Mesendoderm (in vitro differentiated cells): ENCODE measurements around the gene IDS.

ENCODE experiments used
- DNase-seq: peaks from one replicate; pipeline ENCODE4 v3.0.0; 2013
- H2AK5ac ChIP-seq: 2 replicates; pipeline ENCODE4 v1.6.1; 2013; ENCODE audit warnings: low read length, inconsistent platforms
- H2BK120ac ChIP-seq: 2 replicates; pipeline ENCODE4 v1.6.1; 2013; ENCODE audit warnings: low read depth, mild to moderate bottlenecking, low read length, moderate library complexity, mixed read lengths
- H2BK15ac ChIP-seq: replicated peaks from 2 replicates; pipeline ENCODE4 v1.6.1; 2013; ENCODE audit warnings: low read depth, mild to moderate bottlenecking, moderate library complexity
- H2BK5ac ChIP-seq: 2 replicates; pipeline ENCODE4 v1.6.1; 2013; ENCODE audit warnings: low read length, inconsistent platforms
- H3K18ac ChIP-seq: 2 replicates; pipeline ENCODE4 v1.6.1; 2013; ENCODE audit warnings: mild to moderate bottlenecking, low read length, mixed read lengths
- H3K23ac ChIP-seq: one replicate; pipeline ENCODE4 v1.6.1; 2013; ENCODE audit warnings: low read length
- H3K27ac ChIP-seq: 2 replicates; pipeline ENCODE4 v1.5.1; 2013; ENCODE audit warnings: low read depth, mild to moderate bottlenecking, inconsistent platforms, low read length, moderate library complexity
- H3K27me3 ChIP-seq: 2 replicates; pipeline ENCODE4 v1.6.1; 2013; ENCODE audit warnings: low read length, control low read depth, mild to moderate bottlenecking, inconsistent platforms; ENCODE audit not compliant: insufficient read depth, poor library complexity
- H3K36me3 ChIP-seq: 2 replicates; pipeline ENCODE4 v1.6.1; 2013; ENCODE audit warnings: low read length, inconsistent platforms; ENCODE audit not compliant: control insufficient read depth, insufficient read depth
- H3K4ac ChIP-seq: one replicate; pipeline ENCODE4 v1.6.1; 2013; ENCODE audit warnings: low read depth, mild to moderate bottlenecking, low read length, moderate library complexity
- H3K4me1 ChIP-seq: 2 replicates; pipeline ENCODE4 v1.6.1; 2013; ENCODE audit warnings: low read depth, low read length, inconsistent platforms; ENCODE audit not compliant: control insufficient read depth
- H3K4me2 ChIP-seq: 2 replicates; pipeline ENCODE4 v1.6.1; 2013; ENCODE audit warnings: low read length
- H3K4me3 ChIP-seq: 2 replicates; pipeline ENCODE4 v1.5.1; 2013; ENCODE audit warnings: mild to moderate bottlenecking, low read length
- H3K56ac ChIP-seq: one replicate; pipeline ENCODE4 v1.6.1; 2013; ENCODE audit warnings: low read length
- H3K79me1 ChIP-seq: 2 replicates; pipeline ENCODE4 v1.6.1; 2013; ENCODE audit warnings: low read length, inconsistent platforms
- H3K79me2 ChIP-seq: 2 replicates; pipeline ENCODE4 v1.6.1; 2013; ENCODE audit warnings: mild to moderate bottlenecking, low read length; ENCODE audit not compliant: control insufficient read depth, insufficient read depth
- H3K9ac ChIP-seq: 2 replicates; pipeline ENCODE4 v1.6.1; 2013; ENCODE audit warnings: low read length, inconsistent platforms
- H4K5ac ChIP-seq: one replicate; pipeline ENCODE4 v1.6.1; 2013; ENCODE audit warnings: low read length
- H4K8ac ChIP-seq: one replicate; pipeline ENCODE4 v1.6.1; 2013; ENCODE audit warnings: low read depth, mild to moderate bottlenecking, control low read depth, low read length, moderate library complexity
- WGBS: extraction: QIAGEN DNeasy Blood & Tissue Kit; methylation state at CpG from one replicate; pipeline ENCODE4 v1.1.7; 2013; ENCODE audit warnings: low lambda C conversion rate, missing lambda C conversion rate; ENCODE audit not compliant: insufficient coverage; ENCODE audit errors: extremely low coverage; 5-methylcytosine and 5-hydroxymethylcytosine counted together

IDS gene

DNA sequence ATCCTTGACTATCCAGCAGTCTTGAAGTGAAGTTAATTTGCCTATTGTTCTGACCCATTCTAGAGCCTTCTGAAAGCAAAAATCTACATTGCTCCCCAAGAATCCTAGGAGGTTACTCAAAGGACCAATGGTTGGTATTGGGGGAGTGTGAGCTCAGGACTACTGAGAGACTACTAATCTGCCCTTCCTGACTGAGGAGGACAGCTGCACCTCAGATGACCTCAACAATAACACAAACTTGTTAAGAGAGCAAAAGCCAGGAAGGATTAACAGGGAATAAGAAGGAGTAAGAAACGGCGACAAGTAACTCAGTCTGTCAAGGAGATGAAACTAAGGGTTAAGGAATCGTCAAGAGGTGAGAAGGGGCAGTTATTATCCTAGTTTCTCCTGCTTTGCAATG lies 43.4 kb downstream of the IDS start:
- no peaks in the 10 kb centered on the region for H3K79me2 ChIP-seq
- H3K27me3 ChIP-seq = no peaks in the 10 kb centered on the region
- H4K5ac ChIP-seq = no peak overlapping the region
- H3K4me2 ChIP-seq = no peak overlapping the region
- DNase-seq = no peak
- no peak overlapping the region for H2BK5ac ChIP-seq
- H3K4me1 ChIP-seq = no peaks in the 10 kb centered on the region
- no peak overlapping the region for H2BK15ac ChIP-seq
- no peak overlapping the region for H3K56ac ChIP-seq
- H4K8ac ChIP-seq = no peak overlapping the region
- no peak overlapping the region for H2AK5ac ChIP-seq
- WGBS = no CpG with 5 or more reads among the region's 3 CpGs
- H3K9ac ChIP-seq = no peak overlapping the region
- H3K23ac ChIP-seq = no peak overlapping the region
- H3K36me3 ChIP-seq = no peaks in the 10 kb centered on the region
- no peak overlapping the region for H3K4ac ChIP-seq
- H3K79me1 ChIP-seq = no peaks in the 10 kb centered on the region
- no peak overlapping the region for H2BK120ac ChIP-seq
- H3K4me3 ChIP-seq = no peak overlapping the region
- H3K18ac ChIP-seq = no peak overlapping the region
- no peak overlapping the region for H3K27ac ChIP-seq

DNA sequence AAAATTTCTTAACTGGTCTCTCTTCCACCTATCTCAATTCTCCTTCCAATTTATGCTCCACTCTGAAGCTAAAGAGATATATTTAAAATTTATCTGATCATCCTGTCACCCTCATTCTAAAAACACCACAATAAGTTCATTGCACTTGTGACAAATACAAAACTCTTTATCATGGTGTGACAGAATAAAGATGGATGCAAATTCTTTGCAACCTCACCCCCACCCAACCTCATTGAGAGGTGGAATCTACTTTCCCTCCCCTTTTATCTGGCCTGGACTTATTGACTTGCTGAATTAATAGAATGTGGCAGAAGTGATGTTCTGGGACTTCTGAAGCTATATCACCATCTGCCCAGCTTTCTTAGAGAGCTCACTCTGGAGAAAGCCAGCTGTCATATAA lies 46.5 kb downstream of the IDS start:
- Histone ChIP-seq H2BK5ac (no peak overlapping the region), H4K8ac (no peak overlapping the region), H3K79me1 (no peaks in the 10 kb centered on the region), H3K18ac (no peak overlapping the region), H2AK5ac (no peak overlapping the region), H2BK120ac (no peak overlapping the region), H2BK15ac (no peak overlapping the region), H3K36me3 (no peaks in the 10 kb centered on the region), H3K56ac (no peak overlapping the region), H3K9ac (no peak overlapping the region), H3K4ac (no peak overlapping the region), H3K4me1 (no peaks in the 10 kb centered on the region), H3K79me2 (no peaks in the 10 kb centered on the region), H4K5ac (no peak overlapping the region), H3K4me3 (no peak overlapping the region), H3K27me3 (no peaks in the 10 kb centered on the region), H3K4me2 (no peak overlapping the region), H3K27ac (no peak overlapping the region), H3K23ac (no peak overlapping the region)
- DNase-seq = no peak

DNA sequence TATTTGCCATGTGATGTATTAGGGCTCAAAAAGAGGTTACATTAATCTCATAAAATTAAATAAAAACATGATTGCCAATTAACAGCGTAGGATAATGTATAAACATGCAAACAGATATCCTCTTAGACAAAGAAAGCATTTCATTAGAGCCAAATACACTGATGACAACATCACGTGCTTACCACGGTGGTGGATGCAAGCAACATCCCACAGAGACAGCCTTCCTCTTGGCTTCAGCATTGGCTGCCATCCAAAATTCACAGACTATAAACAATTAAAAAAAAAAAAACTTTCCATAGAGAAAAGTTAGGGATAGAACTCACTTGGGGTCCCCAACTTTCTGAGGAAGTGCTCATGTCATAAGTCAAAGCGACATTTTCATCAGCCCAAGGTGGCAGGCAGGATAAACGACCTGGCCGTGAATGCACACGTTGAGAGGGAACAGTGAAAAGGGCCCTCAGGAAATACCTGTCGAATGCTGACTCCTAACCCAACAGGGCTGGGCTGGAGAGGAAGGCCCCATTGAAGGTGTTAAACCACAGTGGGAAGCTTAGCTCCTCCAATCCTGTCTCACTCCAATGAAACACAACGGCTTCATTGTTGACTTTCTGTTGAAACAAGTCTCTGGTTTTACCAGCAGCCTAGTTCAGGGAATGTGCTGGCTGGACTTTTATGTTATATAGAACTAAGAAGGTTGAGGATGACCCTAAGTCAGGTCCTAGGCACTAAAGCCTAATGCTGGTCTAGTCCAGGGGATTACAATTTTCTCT lies 48.4 kb downstream of the IDS start:
- H4K5ac ChIP-seq = no peak overlapping the region
- no peak overlapping the region for H2BK15ac ChIP-seq
- H3K4me3 ChIP-seq = no peak overlapping the region
- no peak overlapping the region for H2BK120ac ChIP-seq
- H3K4me2 ChIP-seq = no peak overlapping the region
- no peak overlapping the region for H3K9ac ChIP-seq
- H2BK5ac ChIP-seq = no peak overlapping the region
- H3K56ac ChIP-seq = no peak overlapping the region
- no peaks in the 10 kb centered on the region for H3K4me1 ChIP-seq
- H3K36me3 ChIP-seq = no peaks in the 10 kb centered on the region
- no peaks in the 10 kb centered on the region for H3K27me3 ChIP-seq
- H3K18ac ChIP-seq = no peak overlapping the region
- H3K23ac ChIP-seq = no peak overlapping the region
- no peak overlapping the region for H2AK5ac ChIP-seq
- peak; percentile 18 for DNase-seq
- no peaks in the 10 kb centered on the region for H3K79me1 ChIP-seq
- H3K79me2 ChIP-seq = no peaks in the 10 kb centered on the region
- WGBS = no CpG with 5 or more reads among the region's 9 CpGs
- no peak overlapping the region for H3K4ac ChIP-seq
- no peak overlapping the region for H3K27ac ChIP-seq
- no peak overlapping the region for H4K8ac ChIP-seq

DNA sequence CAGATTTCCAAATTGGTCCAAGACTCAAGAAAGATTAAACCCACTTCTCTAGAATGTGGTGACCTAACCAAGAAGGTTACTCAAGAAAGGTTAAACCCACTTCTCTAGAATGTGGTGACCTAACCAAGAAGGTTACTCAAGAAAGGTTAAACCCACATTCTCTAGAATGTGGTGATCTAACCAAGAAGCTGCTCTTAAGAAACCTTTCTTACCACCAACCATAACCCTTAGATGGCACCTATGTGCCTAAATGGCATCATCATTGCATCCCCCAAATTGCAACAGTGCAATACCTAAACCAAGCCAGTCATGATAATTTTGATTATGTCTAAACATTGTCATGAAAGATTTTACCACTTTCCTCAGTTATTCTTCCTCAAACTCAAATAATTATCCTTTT lies 49.2 kb downstream of the IDS start:
- no peaks in the 10 kb centered on the region for H3K36me3 ChIP-seq
- no peak overlapping the region for H3K56ac ChIP-seq
- H3K79me1 ChIP-seq = no peaks in the 10 kb centered on the region
- no peak overlapping the region for H2BK5ac ChIP-seq
- H3K4ac ChIP-seq = no peak overlapping the region
- H2BK120ac ChIP-seq = no peak overlapping the region
- no peak overlapping the region for H2AK5ac ChIP-seq
- no peak overlapping the region for H4K8ac ChIP-seq
- H2BK15ac ChIP-seq = no peak overlapping the region
- H3K4me1 ChIP-seq = no peaks in the 10 kb centered on the region
- H3K79me2 ChIP-seq = no peaks in the 10 kb centered on the region
- no peak overlapping the region for H3K18ac ChIP-seq
- no peak overlapping the region for H3K4me2 ChIP-seq
- H3K9ac ChIP-seq = no peak overlapping the region
- no peak overlapping the region for H3K27ac ChIP-seq
- H4K5ac ChIP-seq = no peak overlapping the region
- no peaks in the 10 kb centered on the region for H3K27me3 ChIP-seq
- no peak overlapping the region for H3K23ac ChIP-seq
- H3K4me3 ChIP-seq = no peak overlapping the region
- DNase-seq = no peak

DNA sequence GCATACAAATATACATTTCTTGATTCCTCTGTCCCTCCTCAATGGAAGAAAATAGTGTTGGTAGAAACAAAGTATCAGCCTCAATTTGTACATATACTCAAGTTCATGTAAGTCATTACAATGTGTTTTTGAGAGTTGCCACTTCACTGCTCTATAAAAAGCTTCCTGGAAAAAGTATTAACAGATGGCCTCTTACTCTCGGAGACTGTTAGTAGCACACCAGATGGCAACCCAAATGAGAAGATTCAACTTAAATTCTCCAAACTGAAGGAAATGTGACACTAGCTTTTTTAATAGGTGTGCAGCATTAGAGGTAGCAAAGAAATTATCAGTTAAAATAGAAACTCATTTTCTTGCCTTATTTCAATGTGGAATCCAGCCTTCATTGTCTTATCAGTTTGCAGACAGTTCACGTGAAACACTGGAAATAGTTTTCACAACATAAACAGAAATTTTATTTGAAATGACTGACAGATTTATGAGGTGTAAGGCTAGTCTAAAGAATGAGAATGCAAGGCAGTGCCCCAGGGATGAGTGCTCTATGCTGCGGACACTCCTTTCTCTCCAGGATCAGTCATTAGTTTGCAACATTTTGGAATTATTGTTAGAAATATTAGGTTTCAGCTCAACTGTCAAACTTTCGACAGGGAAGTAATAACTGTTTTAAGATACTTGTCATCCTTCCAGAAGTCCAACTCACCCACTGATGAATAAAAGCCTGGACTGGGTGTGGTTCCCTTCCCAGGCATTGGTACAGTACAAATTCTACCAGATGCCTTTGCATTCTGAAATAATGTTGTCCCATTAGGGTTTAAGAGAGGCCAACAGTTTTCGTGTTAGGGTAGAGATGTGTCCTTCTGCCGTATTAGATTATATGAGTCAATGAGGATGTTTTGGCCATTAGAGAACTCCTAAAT lies 50.9 kb downstream of the IDS start:
- no peak overlapping the region for H3K9ac ChIP-seq
- DNase-seq = no peak
- no peak overlapping the region for H2BK5ac ChIP-seq
- no peaks in the 10 kb centered on the region for H3K79me2 ChIP-seq
- no peak overlapping the region for H2AK5ac ChIP-seq
- no peaks in the 10 kb centered on the region for H3K27me3 ChIP-seq
- no peak overlapping the region for H3K27ac ChIP-seq
- no peak overlapping the region for H2BK120ac ChIP-seq
- H3K79me1 ChIP-seq = no peaks in the 10 kb centered on the region
- no peak overlapping the region for H3K4me2 ChIP-seq
- H2BK15ac ChIP-seq = no peak overlapping the region
- H3K56ac ChIP-seq = no peak overlapping the region
- H3K4me1 ChIP-seq = no peaks in the 10 kb centered on the region
- no peak overlapping the region for H3K18ac ChIP-seq
- H3K36me3 ChIP-seq = no peaks in the 10 kb centered on the region
- no CpG with 5 or more reads among the region's 6 CpGs for WGBS
- H3K23ac ChIP-seq = no peak overlapping the region
- H3K4ac ChIP-seq = no peak overlapping the region
- H4K5ac ChIP-seq = no peak overlapping the region
- H4K8ac ChIP-seq = no peak overlapping the region
- no peak overlapping the region for H3K4me3 ChIP-seq
